T-helper 1 cell treated with Interleukin-12 subunit alpha and Interleukin-12 subunit beta and Interleukin-4 antibody, amounts not matched to agents 30 μg/mL and 1 μg/mL, for 36 hours (primary cell): ENCODE results near the gene OTUD7B.

ENCODE experiments used
- H3K27ac Mint-ChIP-seq: one replicate; pipeline ENCODE4 v1.8.0; 2021; ENCODE audit warnings: mild to moderate bottlenecking, mixed read lengths
- H3K27me3 Mint-ChIP-seq: one replicate; pipeline ENCODE4 v1.8.0; 2021; ENCODE audit warnings: low read depth, mixed read lengths
- H3K36me3 Mint-ChIP-seq: one replicate; pipeline ENCODE4 v1.8.0; 2021; ENCODE audit warnings: low read depth, mixed read lengths
- H3K4me1 Mint-ChIP-seq: one replicate; pipeline ENCODE4 v1.8.0; 2021; ENCODE audit warnings: low read depth, mixed read lengths
- H3K4me3 Mint-ChIP-seq: one replicate; pipeline ENCODE4 v1.8.0; 2021; ENCODE audit warnings: mild to moderate bottlenecking, moderate library complexity, mixed read lengths
- H3K9me3 Mint-ChIP-seq: one replicate; pipeline ENCODE4 v1.8.0; 2021; ENCODE audit warnings: mixed read lengths

Gene OTUD7B

DNA sequence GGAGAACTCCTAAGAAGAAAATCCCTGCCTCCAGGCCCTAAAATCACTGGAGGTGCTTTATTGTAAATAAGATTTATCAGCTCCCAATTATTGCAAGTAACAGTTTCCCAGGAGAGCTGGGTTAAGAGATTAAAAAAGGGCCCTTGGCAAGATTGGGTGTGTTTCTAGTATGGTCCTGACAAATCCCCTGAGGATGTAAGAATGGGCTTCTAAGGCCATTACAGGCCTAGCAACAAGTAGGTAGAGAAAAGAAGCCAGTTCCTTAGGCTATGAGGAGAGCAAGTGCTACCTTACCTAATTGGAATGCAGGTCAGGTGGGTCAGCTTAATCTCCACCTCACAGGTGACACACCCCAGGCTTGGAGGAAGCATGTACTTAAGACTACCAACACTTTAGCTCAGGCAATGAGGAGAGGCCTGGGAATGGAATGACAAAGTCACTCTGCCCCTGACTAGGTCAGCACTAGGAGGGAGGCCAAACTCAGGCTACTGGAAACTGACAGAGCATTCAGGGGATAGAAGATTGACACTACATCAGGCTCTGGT is 6.8 kb upstream of the OTUD7B start:
- Mint-ChIP-seq H3K4me1 (peaks cover 4% of the 10 kb centered on the region), H3K9me3 (no peaks in the 10 kb centered on the region), H3K4me3 (no peak overlapping the region), H3K36me3 (no peaks in the 10 kb centered on the region), H3K27ac (no peak overlapping the region), H3K27me3 (peaks cover 9% of the 10 kb centered on the region)

- Mint-ChIP-seq H3K9me3 (no peaks in the 10 kb centered on the region), H3K4me1 (peaks cover 6% of the 10 kb centered on the region), H3K4me3 (no peak overlapping the region), H3K36me3 (no peaks in the 10 kb centered on the region), H3K27ac (no peak overlapping the region), H3K27me3 (peaks cover 3% of the 10 kb centered on the region)
Observed at GRCh38 chr1:150015651-150016131, 5.2 kb upstream of the OTUD7B start.

GRCh38 chr1:150012611-150013010 is 2.1 kb upstream of the OTUD7B start:
- Mint-ChIP-seq H3K4me1 (peaks cover 25% of the 10 kb centered on the region), H3K27ac (no peak overlapping the region), H3K4me3 (no peak overlapping the region), H3K9me3 (no peaks in the 10 kb centered on the region), H3K36me3 (peaks cover 6% of the 10 kb centered on the region), H3K27me3 (peaks cover 3% of the 10 kb centered on the region)

DNA sequence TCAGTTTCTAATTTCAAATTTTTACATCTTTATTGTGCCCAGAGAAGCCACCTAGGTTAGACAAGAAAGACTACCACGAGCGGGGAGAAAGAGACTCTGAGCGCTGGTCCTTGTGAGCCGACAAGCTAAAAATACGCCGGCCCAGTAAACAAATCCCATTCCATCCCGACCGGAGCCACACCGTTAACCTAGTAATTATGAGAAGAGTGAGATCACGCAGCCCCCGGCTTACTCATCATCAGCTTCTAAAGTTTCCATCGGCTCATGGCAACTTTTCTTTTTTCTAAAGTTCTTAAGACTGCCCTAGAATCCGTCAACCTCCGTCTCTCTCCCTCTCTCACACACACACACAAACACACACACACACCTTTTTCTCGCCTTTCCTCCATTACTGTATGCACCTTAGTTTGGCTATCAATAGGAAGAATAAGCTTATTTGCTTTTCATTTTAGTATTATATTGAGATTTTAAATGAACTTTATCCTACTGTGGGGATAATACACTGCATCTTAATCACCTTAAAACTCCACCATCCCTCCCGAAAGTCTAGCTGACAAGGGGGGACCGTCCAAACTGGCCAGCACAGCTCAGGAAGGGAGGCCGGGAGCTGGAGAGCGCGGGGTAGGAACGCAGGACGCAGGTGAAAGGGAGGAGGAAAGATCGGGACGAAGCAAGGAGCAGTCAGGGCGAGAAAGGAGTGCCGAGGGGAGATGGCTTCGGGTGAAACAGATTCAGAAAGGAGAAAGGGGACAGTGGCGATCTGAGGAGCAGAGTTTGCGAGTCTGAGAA is 728 bp downstream of the OTUD7B start:
- Mint-ChIP-seq H3K36me3 (peaks cover 9% of the 10 kb centered on the region), H3K27me3 (no peaks in the 10 kb centered on the region), H3K27ac (peak overlapping the region; percentile 94), H3K9me3 (no peaks in the 10 kb centered on the region), H3K4me1 (peaks cover 33% of the 10 kb centered on the region), H3K4me3 (peak overlapping the region; percentile 99)

DNA sequence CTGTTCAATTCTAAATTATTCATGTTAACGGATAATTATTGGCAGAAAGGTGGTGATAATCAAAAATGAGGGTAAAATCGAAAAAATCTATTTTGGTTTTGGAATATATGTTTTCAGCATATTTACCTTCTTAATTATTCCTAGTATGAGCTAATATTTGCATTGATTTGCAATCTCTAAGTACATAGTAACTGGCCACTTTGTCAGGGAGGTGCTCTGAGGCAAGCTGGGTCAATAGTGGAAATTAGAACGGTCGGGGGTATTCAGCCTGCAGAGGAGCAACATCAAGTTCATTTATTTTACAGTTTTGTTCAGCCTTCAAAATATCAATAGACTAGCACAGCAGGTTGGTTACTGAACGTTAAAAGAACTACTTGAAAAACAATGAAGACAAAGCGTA is 1.8 kb downstream of the OTUD7B start:
- Mint-ChIP-seq H3K36me3 (peaks cover 14% of the 10 kb centered on the region), H3K27me3 (no peaks in the 10 kb centered on the region), H3K9me3 (no peaks in the 10 kb centered on the region), H3K4me1 (peaks cover 38% of the 10 kb centered on the region), H3K4me3 (peak overlapping the region; percentile 7), H3K27ac (no peak overlapping the region)

DNA sequence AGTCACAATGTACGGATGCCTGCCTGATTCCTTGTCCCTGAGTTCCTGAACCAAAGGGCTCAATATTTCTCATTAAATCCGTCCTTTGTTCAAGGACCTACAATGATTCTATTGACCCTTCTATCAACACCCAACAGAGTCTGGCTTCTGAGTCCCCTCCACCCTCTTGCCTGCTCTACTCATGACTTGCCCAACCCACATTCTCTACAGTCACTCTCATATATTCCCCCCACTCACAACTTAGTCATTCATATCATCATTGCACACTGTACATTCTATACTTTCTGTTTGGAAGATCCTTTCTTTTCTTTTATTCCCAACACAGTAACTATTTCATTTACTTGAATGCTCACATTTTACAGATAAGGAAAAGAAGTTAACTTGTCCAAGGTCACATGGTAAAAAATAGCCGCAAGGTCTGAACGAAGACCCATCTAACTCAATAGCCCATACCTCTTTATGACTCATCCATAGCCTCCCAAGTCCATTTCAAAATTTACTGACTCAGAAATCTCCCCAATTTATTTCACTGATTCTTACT is 3.6 kb downstream of the OTUD7B start:
- H3K4me1 Mint-ChIP-seq, result peaks cover 35% of the 10 kb centered on the region
- peaks cover 20% of the 10 kb centered on the region for H3K36me3 Mint-ChIP-seq
- no peaks in the 10 kb centered on the region for H3K27me3 Mint-ChIP-seq
- H3K27ac Mint-ChIP-seq, result no peak overlapping the region
- no peak overlapping the region for H3K4me3 Mint-ChIP-seq
- H3K9me3 Mint-ChIP-seq, result no peaks in the 10 kb centered on the region

DNA sequence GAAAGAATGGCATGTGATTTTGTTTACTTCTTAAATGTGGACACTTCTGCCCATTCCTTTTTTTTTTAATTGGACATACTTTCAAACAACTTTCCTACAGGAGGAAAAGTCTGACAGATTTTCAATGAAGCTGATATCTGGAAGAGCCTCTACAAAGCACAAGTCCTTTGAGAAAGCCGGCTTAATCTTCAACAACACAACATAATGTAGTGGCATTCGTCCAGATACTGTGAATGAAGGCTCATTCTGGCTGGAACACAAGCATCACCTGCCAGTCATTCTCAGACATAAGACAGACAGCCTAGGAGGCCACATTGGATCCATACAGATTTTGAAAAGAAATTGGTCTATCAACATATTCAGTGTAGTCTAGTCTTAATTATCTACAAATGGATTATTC is 4.9 kb downstream of the OTUD7B start:
- Mint-ChIP-seq H3K27me3 (no peaks in the 10 kb centered on the region), H3K27ac (no peak overlapping the region), H3K4me1 (peaks cover 41% of the 10 kb centered on the region), H3K4me3 (no peak overlapping the region), H3K36me3 (peaks cover 24% of the 10 kb centered on the region), H3K9me3 (no peaks in the 10 kb centered on the region)

GRCh38 chr1:150003801-150004200 is 6.7 kb downstream of the OTUD7B start:
- Mint-ChIP-seq H3K4me1 (peaks cover 31% of the 10 kb centered on the region), H3K9me3 (no peaks in the 10 kb centered on the region), H3K36me3 (peaks cover 31% of the 10 kb centered on the region), H3K27ac (no peak overlapping the region), H3K4me3 (no peak overlapping the region), H3K27me3 (no peaks in the 10 kb centered on the region)

DNA sequence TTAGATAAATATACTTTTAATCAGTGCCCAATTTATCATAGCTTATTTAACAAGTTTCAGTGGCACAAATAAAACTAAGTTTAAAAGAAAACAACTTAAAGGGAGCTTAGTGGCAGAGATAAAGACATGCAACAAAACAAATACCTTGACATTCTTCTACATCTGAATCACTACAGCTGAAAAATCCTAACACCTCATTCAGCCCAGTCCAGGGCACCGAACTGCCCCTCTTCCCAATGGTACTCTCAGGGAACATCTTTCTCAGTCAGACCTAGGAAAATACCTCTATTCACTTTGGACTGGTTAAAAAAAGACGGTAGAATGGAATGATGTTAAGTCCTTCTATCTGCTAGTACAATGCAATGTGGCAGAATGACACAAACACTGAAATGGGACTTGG is 8.3 kb downstream of the OTUD7B start:
- H3K27me3 Mint-ChIP-seq, result no peaks in the 10 kb centered on the region
- H3K4me1 Mint-ChIP-seq, result peaks cover 34% of the 10 kb centered on the region
- no peak overlapping the region for H3K4me3 Mint-ChIP-seq
- no peak overlapping the region for H3K27ac Mint-ChIP-seq
- H3K36me3 Mint-ChIP-seq, result peaks cover 34% of the 10 kb centered on the region
- no peaks in the 10 kb centered on the region for H3K9me3 Mint-ChIP-seq

DNA sequence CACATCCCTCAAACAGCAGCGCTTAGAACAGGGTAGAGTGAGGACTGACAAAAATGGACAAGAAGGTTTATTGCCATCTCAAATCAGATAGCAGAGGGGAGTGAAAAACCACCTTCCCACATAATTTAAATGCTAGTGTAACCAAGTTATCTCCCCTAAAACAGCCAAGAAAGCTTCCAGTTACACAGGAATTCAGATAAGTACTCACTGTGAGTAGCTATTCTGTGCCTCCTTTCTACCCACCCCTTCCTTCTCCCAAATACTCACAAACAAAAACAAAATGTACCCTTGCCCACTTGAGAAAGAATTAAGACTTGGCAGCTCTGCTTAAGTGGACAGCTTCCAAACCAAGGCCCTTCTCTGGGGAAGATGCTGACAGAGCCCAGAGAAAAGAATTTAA is 9.1 kb downstream of the OTUD7B start:
- Mint-ChIP-seq H3K36me3 (peaks cover 34% of the 10 kb centered on the region), H3K27me3 (no peaks in the 10 kb centered on the region), H3K9me3 (no peaks in the 10 kb centered on the region), H3K4me1 (peaks cover 34% of the 10 kb centered on the region), H3K27ac (no peak overlapping the region), H3K4me3 (no peak overlapping the region)

GRCh38 chr1:149997585-149998262 is 12.8 kb downstream of the OTUD7B start:
- no peaks in the 10 kb centered on the region for H3K9me3 Mint-ChIP-seq
- peaks cover 35% of the 10 kb centered on the region for H3K4me1 Mint-ChIP-seq
- H3K4me3 Mint-ChIP-seq, result no peak overlapping the region
- peak overlapping the region; percentile 13 for H3K27ac Mint-ChIP-seq
- H3K36me3 Mint-ChIP-seq, result peaks cover 31% of the 10 kb centered on the region
- no peaks in the 10 kb centered on the region for H3K27me3 Mint-ChIP-seq

GRCh38 chr1:149995927-149996326 is 14.6 kb downstream of the OTUD7B start:
- peaks cover 27% of the 10 kb centered on the region for H3K36me3 Mint-ChIP-seq
- H3K27me3 Mint-ChIP-seq, result no peaks in the 10 kb centered on the region
- H3K9me3 Mint-ChIP-seq, result no peaks in the 10 kb centered on the region
- peak overlapping the region; percentile 25 for H3K4me3 Mint-ChIP-seq
- H3K27ac Mint-ChIP-seq, result peak overlapping the region; percentile 62
- peaks cover 26% of the 10 kb centered on the region for H3K4me1 Mint-ChIP-seq

- Mint-ChIP-seq H3K4me1 (peaks cover 24% of the 10 kb centered on the region), H3K27ac (no peak overlapping the region), H3K9me3 (no peaks in the 10 kb centered on the region), H3K36me3 (peaks cover 19% of the 10 kb centered on the region), H3K4me3 (no peak overlapping the region), H3K27me3 (no peaks in the 10 kb centered on the region)
Observed at GRCh38 chr1:149993764-149994163, 16.8 kb downstream of the OTUD7B start.

- peaks cover 21% of the 10 kb centered on the region for H3K4me1 Mint-ChIP-seq
- H3K27me3 Mint-ChIP-seq, result no peaks in the 10 kb centered on the region
- H3K27ac Mint-ChIP-seq, result no peak overlapping the region
- no peaks in the 10 kb centered on the region for H3K9me3 Mint-ChIP-seq
- H3K4me3 Mint-ChIP-seq, result no peak overlapping the region
- H3K36me3 Mint-ChIP-seq, result peaks cover 20% of the 10 kb centered on the region
Observed at GRCh38 chr1:149993181-149993580, 17.3 kb downstream of the OTUD7B start.

- Mint-ChIP-seq H3K27ac (no peak overlapping the region), H3K4me1 (no peaks in the 10 kb centered on the region), H3K36me3 (peaks cover 4% of the 10 kb centered on the region), H3K9me3 (no peaks in the 10 kb centered on the region), H3K4me3 (no peak overlapping the region), H3K27me3 (no peaks in the 10 kb centered on the region)
Observed at GRCh38 chr1:149987297-149987595, 23.3 kb downstream of the OTUD7B start.
